WTC11 (cell line): ENCODE results near the gene MPEG1. TPM values are rescaled to one million over a fixed set of nuclear protein-coding genes. Genes with fewer than 3 reads are reported as not detected.

Experiments
- ATAC-seq: fragments of 200-7000 bp; cut with Tn5 transposase; 2 replicates; pipeline ENCODE4 v1.10.0; 2021; ENCODE audit warnings: mild to moderate bottlenecking, moderate library complexity
- CTCF ChIA-PET: fragments of 300-600 bp; sonication (Branson Sonifier 250); formaldehyde crosslinking; loops from one replicate; lab custom pipeline; 2021; ENCODE audit warnings: antibody characterized with exemption; lab: Charles Lee
- POLR2A ChIA-PET: fragments of 350-600 bp; sonication (Branson Sonifier 250); formaldehyde crosslinking; loops from one replicate; lab custom pipeline; 2021; ENCODE audit warnings: antibody characterized with exemption; lab: Charles Lee
- DNase-seq: peaks from one replicate; pipeline ENCODE4 v3.0.0; 2021; ENCODE audit warnings: low spot score
- H3K27ac Mint-ChIP-seq: 2 replicates; pipeline ENCODE4 v1.8.0; 2021; ENCODE audit warnings: mixed read lengths
- H3K27me3 Mint-ChIP-seq: 2 replicates; pipeline ENCODE4 v1.8.0; 2021; ENCODE audit warnings: low read depth, mild to moderate bottlenecking, moderate library complexity, mixed read lengths
- H3K36me3 Mint-ChIP-seq: 2 replicates; pipeline ENCODE4 v1.8.0; 2021; ENCODE audit warnings: mixed read lengths
- H3K4me1 Mint-ChIP-seq: 2 replicates; pipeline ENCODE4 v1.8.0; 2022; ENCODE audit warnings: mixed read lengths
- H3K4me3 Mint-ChIP-seq: 2 replicates; pipeline ENCODE4 v1.8.0; 2021; ENCODE audit warnings: mild to moderate bottlenecking, moderate library complexity, mixed read lengths
- H3K9me3 Mint-ChIP-seq: 2 replicates; pipeline ENCODE4 v1.8.0; 2021; ENCODE audit warnings: mixed read lengths
- FOXJ3 ChIP-seq: sonication (generic); formaldehyde crosslinking; IDR thresholded peaks from 2 replicates; pipeline ENCODE4 v1.9.0; 2021; ENCODE audit warnings: missing genetic modification reagents, mild to moderate bottlenecking, borderline replicate concordance
- MXD4 ChIP-seq: fragments of 250-450 bp; sonication (Bioruptor Pico); IDR thresholded peaks from 2 replicates; pipeline ENCODE4 v1.8.0; 2021; ENCODE audit warnings: mild to moderate bottlenecking, moderate library complexity, borderline replicate concordance
- NR2C2 ChIP-seq: sonication (generic); formaldehyde crosslinking; IDR thresholded peaks from 2 replicates; pipeline ENCODE4 v1.8.0; 2022; ENCODE audit warnings: mild to moderate bottlenecking, missing genetic modification reagents
- USF2 ChIP-seq: sonication (generic); formaldehyde crosslinking; IDR thresholded peaks from 2 replicates; pipeline ENCODE4 v1.8.1; 2023; ENCODE audit warnings: mild to moderate bottlenecking, missing genetic modification reagents, moderate library complexity
- ZBTB21 ChIP-seq: sonication (generic); formaldehyde crosslinking; IDR thresholded peaks from 2 replicates; pipeline ENCODE4 v1.8.1; 2023; ENCODE audit warnings: mild to moderate bottlenecking, missing genetic modification reagents, borderline replicate concordance
- ZNF263 ChIP-seq: sonication (generic); formaldehyde crosslinking; IDR thresholded peaks from 2 replicates; pipeline ENCODE4 v1.8.1; 2022; ENCODE audit warnings: low read depth, mild to moderate bottlenecking, moderate library complexity, missing genetic modification reagents
- total RNA-seq: library from RNA; stranded (reverse); gene quantifications from 3 replicates; pipeline ENCODE4 v1.2.3, GENCODE V29; 2021
- TF ChIP-seq, protein P1 (sequence below): sonication (generic); formaldehyde crosslinking; IDR thresholded peaks from 2 replicates; pipeline ENCODE4 v1.8.1; 2023; ENCODE audit warnings: mild to moderate bottlenecking, missing genetic modification reagents, moderate library complexity
- TF ChIP-seq, protein P2 (sequence below): fragments of 250-450 bp; sonication (Bioruptor Pico); IDR thresholded peaks from 2 replicates; pipeline ENCODE4 v1.8.0; 2021; ENCODE audit warnings: mild to moderate bottlenecking
- TF ChIP-seq, protein P3 (sequence below): fragments of 200-600 bp; IDR thresholded peaks from 2 replicates; pipeline ENCODE4 v1.8.0; 2022; ENCODE audit warnings: antibody characterized with exemption
- TF ChIP-seq, protein P4 (sequence below): sonication (generic); formaldehyde crosslinking; IDR thresholded peaks from 2 replicates; pipeline ENCODE4 v1.8.1; 2022; ENCODE audit warnings: missing genetic modification reagents, borderline replicate concordance
- TF ChIP-seq, protein P5 (sequence below): sonication (generic); formaldehyde crosslinking; conservative IDR thresholded peaks from 2 replicates; pipeline ENCODE4 v1.8.1; 2023; ENCODE audit warnings: mild to moderate bottlenecking, low read depth, missing genetic modification reagents, moderate library complexity

Gene MPEG1
- total RNA-seq, 1 experiment from 2014 or later: 0.09 TPM

GRCh38 chr11:59208956-59209355, 3.8 kb downstream of the MPEG1 start:
- Mint-ChIP-seq H3K36me3 (peaks cover 19% of the 10 kb centered on the region), H3K4me1 (peaks cover 6% of the 10 kb centered on the region), H3K4me3 (no peak overlapping the region), H3K9me3 (0 out of 2 replicates have a peak, but pooled peaks cover 3% of the 10 kb centered on the region), H3K27me3 (no peaks in the 10 kb centered on the region; the same call in 1 of the 2 replicates), H3K27ac (no peak overlapping the region)
- DNase-seq: no peak
- POLR2A ChIA-PET: no interaction called here
- TF ChIP-seq ZBTB21 (CRISPR knock-in tag) (no peak), USF2 (no peak), FOXJ3 (CRISPR knock-in tag) (no peak), NR2C2 (CRISPR knock-in tag) (no peak), MXD4 (CRISPR knock-in tag) (no peak)
- TF ChIP-seq, protein P1, sequence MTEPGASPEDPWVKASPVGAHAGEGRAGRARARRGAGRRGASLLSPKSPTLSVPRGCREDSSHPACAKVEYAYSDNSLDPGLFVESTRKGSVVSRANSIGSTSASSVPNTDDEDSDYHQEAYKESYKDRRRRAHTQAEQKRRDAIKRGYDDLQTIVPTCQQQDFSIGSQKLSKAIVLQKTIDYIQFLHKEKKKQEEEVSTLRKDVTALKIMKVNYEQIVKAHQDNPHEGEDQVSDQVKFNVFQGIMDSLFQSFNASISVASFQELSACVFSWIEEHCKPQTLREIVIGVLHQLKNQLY: no peak
- TF ChIP-seq, protein P2, sequence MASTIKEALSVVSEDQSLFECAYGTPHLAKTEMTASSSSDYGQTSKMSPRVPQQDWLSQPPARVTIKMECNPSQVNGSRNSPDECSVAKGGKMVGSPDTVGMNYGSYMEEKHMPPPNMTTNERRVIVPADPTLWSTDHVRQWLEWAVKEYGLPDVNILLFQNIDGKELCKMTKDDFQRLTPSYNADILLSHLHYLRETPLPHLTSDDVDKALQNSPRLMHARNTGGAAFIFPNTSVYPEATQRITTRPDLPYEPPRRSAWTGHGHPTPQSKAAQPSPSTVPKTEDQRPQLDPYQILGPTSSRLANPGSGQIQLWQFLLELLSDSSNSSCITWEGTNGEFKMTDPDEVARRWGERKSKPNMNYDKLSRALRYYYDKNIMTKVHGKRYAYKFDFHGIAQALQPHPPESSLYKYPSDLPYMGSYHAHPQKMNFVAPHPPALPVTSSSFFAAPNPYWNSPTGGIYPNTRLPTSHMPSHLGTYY (CRISPR knock-in tag): no peak
- ATAC-seq: no peak
- CTCF ChIA-PET: interaction anchor here (0.7 to 1.3 kb wide), 4 partner anchors 15 to 37 kb away, joined by 3 read pairs; partner anchors contain the start of gene DTX4

DNA sequence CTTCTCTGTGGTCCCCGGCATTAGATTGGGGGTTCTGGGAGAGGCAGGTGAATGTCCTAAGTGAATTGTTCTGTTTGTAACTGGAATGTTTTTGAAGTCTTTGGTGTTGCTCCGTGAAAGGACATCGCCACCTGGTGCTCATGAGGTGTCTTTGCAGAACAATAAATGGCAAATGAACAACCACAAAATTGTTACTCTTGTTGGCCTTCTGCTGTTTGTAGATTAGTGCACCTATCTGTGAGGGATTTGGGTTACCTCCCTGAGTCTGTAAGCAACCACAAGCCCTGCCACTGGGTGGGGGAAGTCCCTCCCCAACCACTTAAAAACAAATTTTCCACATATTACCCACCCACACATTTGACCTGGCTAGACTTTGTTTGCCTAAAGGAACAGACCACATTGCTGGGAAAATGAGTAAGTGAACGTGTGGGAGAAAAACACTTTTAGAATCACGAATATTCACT, 4.7 kb downstream of the MPEG1 start:
- H3K27ac Mint-ChIP-seq: 0 out of 2 replicates have a peak overlapping the region, but pooled peaks have one; percentile 76
- CTCF ChIA-PET: interaction anchor here (1.2 to 2.9 kb wide), 3 partner anchors 26 to 36 kb away, joined by 3 to 20 read pairs (median 3); partner anchors contain the start of gene DTX4
- H3K9me3 Mint-ChIP-seq: 0 out of 2 replicates have a peak, but pooled peaks cover 3% of the 10 kb centered on the region
- H3K36me3 Mint-ChIP-seq: peaks cover 19% of the 10 kb centered on the region
- peaks cover 6% of the 10 kb centered on the region for H3K4me1 Mint-ChIP-seq
- DNase-seq: peak; percentile 15
- H3K4me3 Mint-ChIP-seq: no peak overlapping the region
- TF ChIP-seq, protein P3, sequence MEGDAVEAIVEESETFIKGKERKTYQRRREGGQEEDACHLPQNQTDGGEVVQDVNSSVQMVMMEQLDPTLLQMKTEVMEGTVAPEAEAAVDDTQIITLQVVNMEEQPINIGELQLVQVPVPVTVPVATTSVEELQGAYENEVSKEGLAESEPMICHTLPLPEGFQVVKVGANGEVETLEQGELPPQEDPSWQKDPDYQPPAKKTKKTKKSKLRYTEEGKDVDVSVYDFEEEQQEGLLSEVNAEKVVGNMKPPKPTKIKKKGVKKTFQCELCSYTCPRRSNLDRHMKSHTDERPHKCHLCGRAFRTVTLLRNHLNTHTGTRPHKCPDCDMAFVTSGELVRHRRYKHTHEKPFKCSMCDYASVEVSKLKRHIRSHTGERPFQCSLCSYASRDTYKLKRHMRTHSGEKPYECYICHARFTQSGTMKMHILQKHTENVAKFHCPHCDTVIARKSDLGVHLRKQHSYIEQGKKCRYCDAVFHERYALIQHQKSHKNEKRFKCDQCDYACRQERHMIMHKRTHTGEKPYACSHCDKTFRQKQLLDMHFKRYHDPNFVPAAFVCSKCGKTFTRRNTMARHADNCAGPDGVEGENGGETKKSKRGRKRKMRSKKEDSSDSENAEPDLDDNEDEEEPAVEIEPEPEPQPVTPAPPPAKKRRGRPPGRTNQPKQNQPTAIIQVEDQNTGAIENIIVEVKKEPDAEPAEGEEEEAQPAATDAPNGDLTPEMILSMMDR: peak; percentile 53
- no peak for TF ChIP-seq ZNF263 (CRISPR knock-in tag)
- TF ChIP-seq, protein P4, sequence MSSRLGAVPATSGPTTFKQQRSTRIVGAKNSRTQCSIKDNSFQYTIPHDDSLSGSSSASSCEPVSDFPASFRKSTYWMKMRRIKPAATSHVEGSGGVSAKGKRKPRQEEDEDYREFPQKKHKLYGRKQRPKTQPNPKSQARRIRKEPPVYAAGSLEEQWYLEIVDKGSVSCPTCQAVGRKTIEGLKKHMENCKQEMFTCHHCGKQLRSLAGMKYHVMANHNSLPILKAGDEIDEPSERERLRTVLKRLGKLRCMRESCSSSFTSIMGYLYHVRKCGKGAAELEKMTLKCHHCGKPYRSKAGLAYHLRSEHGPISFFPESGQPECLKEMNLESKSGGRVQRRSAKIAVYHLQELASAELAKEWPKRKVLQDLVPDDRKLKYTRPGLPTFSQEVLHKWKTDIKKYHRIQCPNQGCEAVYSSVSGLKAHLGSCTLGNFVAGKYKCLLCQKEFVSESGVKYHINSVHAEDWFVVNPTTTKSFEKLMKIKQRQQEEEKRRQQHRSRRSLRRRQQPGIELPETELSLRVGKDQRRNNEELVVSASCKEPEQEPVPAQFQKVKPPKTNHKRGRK (CRISPR knock-in tag): no peak
- TF ChIP-seq, protein P5, sequence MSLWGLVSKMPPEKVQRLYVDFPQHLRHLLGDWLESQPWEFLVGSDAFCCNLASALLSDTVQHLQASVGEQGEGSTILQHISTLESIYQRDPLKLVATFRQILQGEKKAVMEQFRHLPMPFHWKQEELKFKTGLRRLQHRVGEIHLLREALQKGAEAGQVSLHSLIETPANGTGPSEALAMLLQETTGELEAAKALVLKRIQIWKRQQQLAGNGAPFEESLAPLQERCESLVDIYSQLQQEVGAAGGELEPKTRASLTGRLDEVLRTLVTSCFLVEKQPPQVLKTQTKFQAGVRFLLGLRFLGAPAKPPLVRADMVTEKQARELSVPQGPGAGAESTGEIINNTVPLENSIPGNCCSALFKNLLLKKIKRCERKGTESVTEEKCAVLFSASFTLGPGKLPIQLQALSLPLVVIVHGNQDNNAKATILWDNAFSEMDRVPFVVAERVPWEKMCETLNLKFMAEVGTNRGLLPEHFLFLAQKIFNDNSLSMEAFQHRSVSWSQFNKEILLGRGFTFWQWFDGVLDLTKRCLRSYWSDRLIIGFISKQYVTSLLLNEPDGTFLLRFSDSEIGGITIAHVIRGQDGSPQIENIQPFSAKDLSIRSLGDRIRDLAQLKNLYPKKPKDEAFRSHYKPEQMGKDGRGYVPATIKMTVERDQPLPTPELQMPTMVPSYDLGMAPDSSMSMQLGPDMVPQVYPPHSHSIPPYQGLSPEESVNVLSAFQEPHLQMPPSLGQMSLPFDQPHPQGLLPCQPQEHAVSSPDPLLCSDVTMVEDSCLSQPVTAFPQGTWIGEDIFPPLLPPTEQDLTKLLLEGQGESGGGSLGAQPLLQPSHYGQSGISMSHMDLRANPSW: no peak
- no peaks in the 10 kb centered on the region; the same call in 1 of the 2 replicates for H3K27me3 Mint-ChIP-seq
- POLR2A ChIA-PET: no interaction called here
- ATAC-seq: peak; percentile 47
